K562 (cell line): ENCODE data around the gene DAAM1. TPM values are rescaled to one million over a fixed set of nuclear protein-coding genes. Genes with fewer than 3 reads are reported as not detected.

ENCODE experiments used
- ATAC-seq: fragments of 200-7000 bp; cut with Tn5 transposase; 3 replicates; pipeline ENCODE4 v1.9.1; 2020; ENCODE audit warnings: moderate library complexity
- BruUV-seq: library from RNA; stranded (reverse); fragments of 400-500 nt; replicated peaks from 2 replicates; lab custom pipeline; 2021; lab: Mats Ljungman, UMichigan
- CTCF ChIA-PET: fragments of 300-600 bp; formaldehyde crosslinking; extraction: SDS; loops from one replicate; lab custom pipeline; 2021; ENCODE audit warnings: low intra/inter-chr PET ratio; lab: Yijun Ruan, JAX
- POLR2A ChIA-PET: fragments of 300-600, 350-650 bp; sonication (Branson Sonifier 250); formaldehyde crosslinking; extraction: SDS; loops from one replicate; lab custom pipeline; 2021; ENCODE audit warnings: antibody characterized with exemption, inconsistent platforms; lab: Yijun Ruan, JAX
- DNase-seq, 4 experiments: peaks; one replicate each; pipeline versions ENCODE4 v3.0.0 to v3.0.0-alpha.2; 2011 to 2018; ENCODE audit warnings: low spot score in 3 of 4, mixed read lengths in 3 of 4; ENCODE audit errors: extremely low read depth in 1 of 4
- FAIRE-seq: peaks from 2 replicates; lab custom pipeline; 2011; peaks lifted over from hg19 to GRCh38; lab: Jason Lieb, UNC
- H2AFZ ChIP-seq: 2 replicates; pipeline ENCODE4 v1.6.0; 2011; ENCODE audit warnings: low read depth, low read length, control low read depth, inconsistent platforms
- H3K27ac ChIP-seq: fragments of 200-600 bp; 3 replicates; pipeline ENCODE4 v1.8.0; 2011; ENCODE audit warnings: low read depth, mild to moderate bottlenecking, control low read depth, inconsistent platforms, low read length, moderate library complexity, mixed read lengths; ENCODE audit errors: extremely low read depth
- H3K27me3 ChIP-seq, 2 experiments: fragments of 300-600 bp in 1 of 2; 2 replicates in 1 of 2; 3 replicates in 1 of 2; pipeline versions ENCODE4 v1.6.0 to v1.8.0; 2011; ENCODE audit warnings: inconsistent platforms in 2 of 2, low read length in 2 of 2, mild to moderate bottlenecking in 1 of 2, mixed read lengths in 1 of 2, moderate library complexity in 1 of 2; ENCODE audit not compliant: control insufficient read depth in 2 of 2, insufficient read depth in 2 of 2
- H3K36me3 ChIP-seq: fragments of 300-600 bp; 3 replicates; pipeline ENCODE4 v1.8.0; 2011; ENCODE audit warnings: mild to moderate bottlenecking, low read length, inconsistent platforms; ENCODE audit not compliant: control insufficient read depth, insufficient read depth
- H3K4me1 ChIP-seq, 2 experiments: fragments of 200-600 bp in 1 of 2; replicated peaks in 1 of 2; 2 replicates in 1 of 2; 3 replicates in 1 of 2; pipeline versions ENCODE4 v1.5.1 to v1.8.0; 2011; ENCODE audit warnings: inconsistent platforms in 2 of 2, low read length in 2 of 2, mild to moderate bottlenecking in 1 of 2, mixed read lengths in 1 of 2, moderate library complexity in 1 of 2; ENCODE audit not compliant: control insufficient read depth in 2 of 2, insufficient read depth in 2 of 2
- H3K4me2 ChIP-seq: 2 replicates; pipeline ENCODE4 v1.6.1; 2011; ENCODE audit warnings: low read length, control low read depth, inconsistent platforms, mixed read lengths; ENCODE audit not compliant: insufficient read depth
- H3K4me3 ChIP-seq: fragments of 200-600 bp; sonication (generic), shearing (Covaris generic); 2 replicates; pipeline ENCODE4 v1.5.1; 2016; ENCODE audit warnings: control low read depth, inconsistent platforms
- H3K79me2 ChIP-seq: fragments of 200-600 bp; 3 replicates; pipeline ENCODE4 v1.8.0; 2011; ENCODE audit warnings: low read length, inconsistent platforms; ENCODE audit not compliant: control insufficient read depth, insufficient read depth
- H3K9ac ChIP-seq, 2 experiments: 2 replicates each; pipeline versions ENCODE4 v1.6.0 to v1.6.1; 2011; ENCODE audit warnings: low read depth in 2 of 2, low read length in 2 of 2, control low read depth in 1 of 2, inconsistent platforms in 1 of 2, mild to moderate bottlenecking in 1 of 2, mixed read lengths in 1 of 2; ENCODE audit not compliant: insufficient read depth in 1 of 2
- H3K9me1 ChIP-seq: one replicate; pipeline ENCODE4 v1.6.0; 2011; ENCODE audit warnings: inconsistent platforms, mild to moderate bottlenecking, low read length, moderate library complexity; ENCODE audit not compliant: control insufficient read depth, insufficient read depth
- H3K9me3 ChIP-seq: replicated peaks from 2 replicates; pipeline ENCODE4 v1.5.1; 2011; ENCODE audit warnings: low read depth, low read length, inconsistent platforms; ENCODE audit not compliant: control insufficient read depth, insufficient read depth
- H4K20me1 ChIP-seq: replicated peaks from 2 replicates; pipeline ENCODE4 v1.6.1; 2011; ENCODE audit warnings: low read length, inconsistent platforms, mixed read lengths; ENCODE audit not compliant: control insufficient read depth, insufficient read depth
- CBX1 ChIP-seq: sonication (generic); IDR thresholded peaks from 2 replicates; pipeline ENCODE4 v1.6.1; 2016; ENCODE audit warnings: antibody characterized with exemption, low read depth, mild to moderate bottlenecking
- GATAD2B ChIP-seq: fragments of 450-650 bp; IDR thresholded peaks from 2 replicates; pipeline ENCODE4 v1.6.1; 2017; ENCODE audit warnings: mild to moderate bottlenecking, borderline replicate concordance
- NELFE ChIP-seq: IDR thresholded peaks from 2 replicates; pipeline ENCODE4 v1.6.1; 2011; ENCODE audit warnings: mild to moderate bottlenecking; ENCODE audit not compliant: insufficient read depth, insufficient read length
- NR1H2 ChIP-seq: sonication (generic); formaldehyde crosslinking; IDR thresholded peaks from 2 replicates; pipeline ENCODE4 v1.4.0; 2020; ENCODE audit warnings: mild to moderate bottlenecking, missing genetic modification reagents
- SAFB2 ChIP-seq: fragments of 200-400 bp; formaldehyde crosslinking; IDR thresholded peaks from 2 replicates; pipeline ENCODE4 v1.6.1; 2018; ENCODE audit warnings: borderline replicate concordance, low read length, low read depth, moderate library complexity; ENCODE audit not compliant: severe bottlenecking
- SMAD3 ChIP-seq: fragments of 450-650 bp; formaldehyde crosslinking; conservative IDR thresholded peaks from 2 replicates; pipeline ENCODE4 v1.4.0; 2020; ENCODE audit warnings: mild to moderate bottlenecking
- SRSF9 ChIP-seq: fragments of 200-400 bp; formaldehyde crosslinking; IDR thresholded peaks from 2 replicates; pipeline ENCODE4 v1.6.1; 2017; ENCODE audit warnings: low read depth, low read length, borderline replicate concordance
- XRCC3 ChIP-seq: fragments of 450-650 bp; IDR thresholded peaks from 2 replicates; pipeline ENCODE4 v1.6.1; 2017; ENCODE audit warnings: mild to moderate bottlenecking, moderate library complexity
- ZBTB12 ChIP-seq: fragments of 250-450 bp; sonication (Bioruptor Pico); IDR thresholded peaks from 2 replicates; pipeline ENCODE4 v1.4.0; 2020
- ZBTB8A ChIP-seq: fragments of 450-650 bp; IDR thresholded peaks from 2 replicates; pipeline ENCODE4 v1.6.1; 2018; ENCODE audit warnings: mild to moderate bottlenecking, moderate library complexity; ENCODE audit not compliant: partially characterized antibody
- WGBS: fragments of 100-300 bp; shearing (Covaris generic); methylation state at CpG from one replicate; pipeline ENCODE4 v1.1.6; 2016; ENCODE audit warnings: low coverage, mixed read lengths; ENCODE audit not compliant: insufficient coverage; ENCODE audit errors: missing lambda C conversion rate; 5-methylcytosine and 5-hydroxymethylcytosine counted together
- in situ Hi-C: fragments of 300-500 bp; cut with MboI; formaldehyde crosslinking; loops from 4 replicates; pipeline ENCODE4 v1.15.0; 2018; ENCODE audit warnings: inconsistent platforms, mixed read lengths
- intact Hi-C: fragments of 100-400 bp; cut with micrococcal nuclease; formaldehyde crosslinking; loops from 2 replicates; pipeline ENCODE4 v1.14.2; 2022
- polyA plus RNA-seq, 8 experiments: library from polyadenylated mRNA; depleted of rRNA in 4 of 8; stranded (reverse) in 5 of 8; unstranded in 3 of 8; fragments of >200 nt; fragmentation: Nextera tagmentation in 2 of 8; fragmentation: Illumina TruSeq in 1 of 8; extraction: Ambion mirVana in 2 of 8; extraction: Trizol in 1 of 8; gene quantifications; 2 replicates each; pipeline versions ENCODE4 v1.2.1 to v1.2.3, GENCODE V29; 2011 to 2014; ENCODE audit warnings: inconsistent platforms in 1 of 8, missing spikeins in 1 of 8
- total RNA-seq, 7 experiments: library from RNA; depleted of rRNA in 6 of 7; stranded (reverse); fragments of >200 nt in 6 of 7; fragmentation: Illumina TruSeq in 2 of 7; extraction: Trizol in 2 of 7; gene quantifications; 2 replicates each; pipeline versions ENCODE4 v1.2.1 to v1.2.3, GENCODE V29; 2011 to 2021; ENCODE audit warnings: low replicate concordance in 1 of 7
- TF ChIP-seq, protein P1 (sequence below): fragments of 250-450 bp; sonication (Bioruptor Pico); IDR thresholded peaks from 2 replicates; pipeline ENCODE4 v1.8.0; 2021; ENCODE audit warnings: borderline replicate concordance, mild to moderate bottlenecking, moderate library complexity; ENCODE audit not compliant: poor library complexity, severe bottlenecking
- TF ChIP-seq, protein P2 (sequence below), 3 experiments: fragments of 200-800 bp in 1 of 3; fragments of 250-450 bp in 1 of 3; fragments of 450-650 bp in 1 of 3; sonication (Bioruptor Pico) in 1 of 3; sonication (Bioruptor generic) in 1 of 3; formaldehyde crosslinking in 1 of 3; IDR thresholded peaks; 2 replicates each; pipeline versions ENCODE4 v1.6.1 to v1.8.0; 2016 to 2022; ENCODE audit warnings: mild to moderate bottlenecking in 2 of 3, missing genetic modification characterization in 2 of 3, missing compliant biosample characterization in 1 of 3, moderate library complexity in 1 of 3

Gene DAAM1
- total and polyA plus RNA-seq, 9 of the 15 experiments (the other 6 are each of a cell fraction or from before 2014, with no cell fraction given) = 3.6 to 11.6 (median 6.7) TPM

DNA sequence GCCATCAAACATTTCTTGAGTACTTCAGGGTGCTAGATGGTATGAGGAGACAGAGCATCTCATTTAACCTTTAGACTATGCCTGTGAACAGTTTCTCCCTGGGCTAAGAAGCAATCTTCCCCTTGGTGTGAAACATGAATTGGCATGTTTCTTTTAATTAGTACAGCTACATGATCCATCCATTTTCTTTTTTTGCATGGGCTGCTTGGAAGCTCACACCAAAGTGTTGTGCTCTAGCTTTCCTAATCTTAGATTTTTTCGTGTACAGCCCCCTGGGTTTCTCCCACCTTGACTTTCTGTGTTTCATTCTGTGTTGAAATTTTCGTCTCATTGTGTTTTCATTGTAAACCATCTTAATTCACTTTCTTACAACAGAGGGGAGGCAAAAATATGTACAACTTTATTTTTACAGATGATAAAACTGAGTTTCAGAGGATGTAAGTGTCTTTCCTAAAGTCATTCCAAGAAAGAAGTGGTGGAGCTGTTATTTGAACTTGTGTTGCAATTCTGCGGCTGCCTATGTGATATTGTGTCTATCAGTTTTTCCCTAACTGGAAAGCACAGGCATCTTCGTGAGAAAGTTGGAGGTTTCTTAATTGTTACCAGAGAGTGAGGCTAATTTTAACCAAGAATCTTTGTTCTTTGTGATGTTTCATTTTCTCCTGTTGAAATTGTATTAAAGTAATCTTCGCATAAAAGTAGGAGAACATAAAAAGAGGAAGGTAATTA, 64.5 kb downstream of the DAAM1 start:
- no TSS peak for BruUV-seq
- no peak overlapping the region for H3K9ac ChIP-seq
- H3K9me1 ChIP-seq = peaks cover 2% of the 10 kb centered on the region
- no peak for TF ChIP-seq SRSF9
- TF ChIP-seq, protein P1, sequence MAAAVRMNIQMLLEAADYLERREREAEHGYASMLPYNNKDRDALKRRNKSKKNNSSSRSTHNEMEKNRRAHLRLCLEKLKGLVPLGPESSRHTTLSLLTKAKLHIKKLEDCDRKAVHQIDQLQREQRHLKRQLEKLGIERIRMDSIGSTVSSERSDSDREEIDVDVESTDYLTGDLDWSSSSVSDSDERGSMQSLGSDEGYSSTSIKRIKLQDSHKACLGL (CRISPR knock-in tag) = no peak
- TF ChIP-seq SAFB2 = no peak
- no peak for TF ChIP-seq XRCC3
- no peak for TF ChIP-seq NELFE
- TF ChIP-seq, protein P2, sequence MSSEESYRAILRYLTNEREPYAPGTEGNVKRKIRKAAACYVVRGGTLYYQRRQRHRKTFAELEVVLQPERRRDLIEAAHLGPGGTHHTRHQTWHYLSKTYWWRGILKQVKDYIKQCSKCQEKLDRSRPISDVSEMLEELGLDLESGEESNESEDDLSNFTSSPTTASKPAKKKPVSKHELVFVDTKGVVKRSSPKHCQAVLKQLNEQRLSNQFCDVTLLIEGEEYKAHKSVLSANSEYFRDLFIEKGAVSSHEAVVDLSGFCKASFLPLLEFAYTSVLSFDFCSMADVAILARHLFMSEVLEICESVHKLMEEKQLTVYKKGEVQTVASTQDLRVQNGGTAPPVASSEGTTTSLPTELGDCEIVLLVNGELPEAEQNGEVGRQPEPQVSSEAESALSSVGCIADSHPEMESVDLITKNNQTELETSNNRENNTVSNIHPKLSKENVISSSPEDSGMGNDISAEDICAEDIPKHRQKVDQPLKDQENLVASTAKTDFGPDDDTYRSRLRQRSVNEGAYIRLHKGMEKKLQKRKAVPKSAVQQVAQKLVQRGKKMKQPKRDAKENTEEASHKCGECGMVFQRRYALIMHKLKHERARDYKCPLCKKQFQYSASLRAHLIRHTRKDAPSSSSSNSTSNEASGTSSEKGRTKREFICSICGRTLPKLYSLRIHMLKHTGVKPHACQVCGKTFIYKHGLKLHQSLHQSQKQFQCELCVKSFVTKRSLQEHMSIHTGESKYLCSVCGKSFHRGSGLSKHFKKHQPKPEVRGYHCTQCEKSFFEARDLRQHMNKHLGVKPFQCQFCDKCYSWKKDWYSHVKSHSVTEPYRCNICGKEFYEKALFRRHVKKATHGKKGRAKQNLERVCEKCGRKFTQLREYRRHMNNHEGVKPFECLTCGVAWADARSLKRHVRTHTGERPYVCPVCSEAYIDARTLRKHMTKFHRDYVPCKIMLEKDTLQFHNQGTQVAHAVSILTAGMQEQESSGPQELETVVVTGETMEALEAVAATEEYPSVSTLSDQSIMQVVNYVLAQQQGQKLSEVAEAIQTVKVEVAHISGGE (CRISPR knock-in tag; IDR thresholded peaks at IDR 0.05) = no peak
- TF ChIP-seq GATAD2B = no peak
- TF ChIP-seq NR1H2 (CRISPR knock-in tag) = no peak
- TF ChIP-seq ZBTB8A = no peak
- TF ChIP-seq ZBTB12 (CRISPR knock-in tag) = no peak
- TF ChIP-seq CBX1 = no peak
- TF ChIP-seq SMAD3 (CRISPR knock-in tag) = no peak
- no peak overlapping the region for H3K27ac ChIP-seq
- no peaks in the 10 kb centered on the region for H3K9me3 ChIP-seq
- no peaks in the 10 kb centered on the region; a peak in 1 of 5 replicates for H3K4me1 ChIP-seq
- no peaks in the 10 kb centered on the region for H3K79me2 ChIP-seq
- intact Hi-C loops = no loop called here
- in situ Hi-C loops = no loop called here
- 23% methylated on average over 5 of the region's 5 CpGs for WGBS
- no peaks in the 10 kb centered on the region for H3K36me3 ChIP-seq
- POLR2A ChIA-PET = no interaction called here
- peaks cover 20% of the 10 kb centered on the region for H4K20me1 ChIP-seq
- no peak overlapping the region for H3K4me3 ChIP-seq
- no peak for ATAC-seq
- no peak overlapping the region for H3K4me2 ChIP-seq
- DNase-seq = no peak
- CTCF ChIA-PET = no interaction called here
- no peak overlapping the region for H2AFZ ChIP-seq
- H3K27me3 ChIP-seq = no peaks in the 10 kb centered on the region
- FAIRE-seq = no peak
